IMR-90 (cell line): ENCODE data around the gene RASSF5. TPM values are rescaled to one million over a fixed set of nuclear protein-coding genes. Genes with fewer than 3 reads are reported as not detected.

Experiments
- ATAC-seq: fragments of 200-7000 bp; cut with Tn5 transposase; 2 replicates; pipeline ENCODE4 v1.9.1; 2020; ENCODE audit warnings: low read depth, mild to moderate bottlenecking, moderate library complexity
- BruUV-seq: library from RNA; stranded (reverse); fragments of 400-500 nt; replicated peaks from 2 replicates; lab custom pipeline; 2021; lab: Mats Ljungman, UMichigan
- CTCF ChIA-PET: fragments of 300-600 bp; formaldehyde crosslinking; extraction: SDS; loops from one replicate; lab custom pipeline; 2021; ENCODE audit warnings: antibody characterized with exemption; lab: Yijun Ruan, JAX
- POLR2A ChIA-PET: fragments of 300-600 bp; sonication (Branson Sonifier 250); formaldehyde crosslinking; loops from one replicate; lab custom pipeline; 2022; ENCODE audit warnings: antibody characterized with exemption; ENCODE audit not compliant: unreplicated experiment; lab: Charles Lee
- DNase-seq: peaks from one replicate; pipeline ENCODE4 v3.0.0; 2013
- H2AFZ ChIP-seq: replicated peaks from 2 replicates; pipeline ENCODE3; 2013; ENCODE audit warnings: low read length, mild to moderate bottlenecking; ENCODE audit not compliant: poor library complexity
- H2AK5ac ChIP-seq: 2 replicates; pipeline ENCODE4 v1.6.1; 2013; ENCODE audit warnings: low read depth, low read length, inconsistent platforms
- H2AK9ac ChIP-seq: replicated peaks from 2 replicates; pipeline ENCODE3; 2013; ENCODE audit warnings: mild to moderate bottlenecking, low read depth, low read length, moderate library complexity; ENCODE audit not compliant: poor library complexity
- H2BK120ac ChIP-seq: 2 replicates; pipeline ENCODE4 v1.6.1; 2013; ENCODE audit warnings: low read depth, low read length, inconsistent platforms
- H2BK15ac ChIP-seq: 3 replicates; pipeline ENCODE4 v1.6.1; 2013; ENCODE audit warnings: low read depth, low read length, inconsistent platforms
- H2BK20ac ChIP-seq: 2 replicates; pipeline ENCODE4 v1.6.1; 2013; ENCODE audit warnings: low read depth, mild to moderate bottlenecking, inconsistent platforms, low read length, moderate library complexity
- H2BK5ac ChIP-seq: 2 replicates; pipeline ENCODE4 v1.6.1; 2013; ENCODE audit warnings: mild to moderate bottlenecking, low read depth, low read length, inconsistent platforms; ENCODE audit not compliant: poor library complexity, severe bottlenecking
- H3K14ac ChIP-seq: replicated peaks from 2 replicates; pipeline ENCODE4 v1.6.1; 2013; ENCODE audit warnings: low read depth, low read length, inconsistent platforms
- H3K18ac ChIP-seq: 2 replicates; pipeline ENCODE4 v1.6.1; 2013; ENCODE audit warnings: low read depth, low read length, control low read depth
- H3K23ac ChIP-seq: 2 replicates; pipeline ENCODE4 v1.6.1; 2013; ENCODE audit warnings: low read depth, low read length, inconsistent platforms
- H3K27ac ChIP-seq: 2 replicates; pipeline ENCODE4 v1.5.1; 2013; ENCODE audit warnings: mild to moderate bottlenecking, control low read depth, low read length; ENCODE audit not compliant: insufficient read depth
- H3K27me3 ChIP-seq: 2 replicates; pipeline ENCODE4 v1.6.1; 2013; ENCODE audit warnings: low read length; ENCODE audit not compliant: control insufficient read depth, insufficient read depth
- H3K36me3 ChIP-seq: 2 replicates; pipeline ENCODE4 v1.6.1; 2013; ENCODE audit warnings: low read length, mixed read lengths; ENCODE audit not compliant: control insufficient read depth, insufficient read depth
- H3K4ac ChIP-seq: 2 replicates; pipeline ENCODE4 v1.6.1; 2013; ENCODE audit warnings: low read depth, low read length, inconsistent platforms
- H3K4me1 ChIP-seq: 2 replicates; pipeline ENCODE4 v1.6.1; 2013; ENCODE audit warnings: low read length, mixed read lengths; ENCODE audit not compliant: control insufficient read depth, insufficient read depth
- H3K4me2 ChIP-seq: 2 replicates; pipeline ENCODE4 v1.6.1; 2013; ENCODE audit warnings: low read depth, mild to moderate bottlenecking, control low read depth, low read length, moderate library complexity
- H3K4me3 ChIP-seq: 2 replicates; pipeline ENCODE4 v1.5.1; 2013; ENCODE audit warnings: low read depth, mild to moderate bottlenecking, control low read depth, low read length, moderate library complexity; ENCODE audit not compliant: insufficient read depth
- H3K56ac ChIP-seq: 2 replicates; pipeline ENCODE4 v1.6.1; 2013; ENCODE audit warnings: low read length, inconsistent platforms; ENCODE audit not compliant: insufficient read depth; ENCODE audit errors: extremely low read depth
- H3K79me1 ChIP-seq, 2 experiments: 2 replicates each; pipeline ENCODE4 v1.6.1; 2013; ENCODE audit warnings: low read length in 2 of 2, inconsistent platforms in 1 of 2, low read depth in 1 of 2
- H3K9ac ChIP-seq: 2 replicates; pipeline ENCODE4 v1.6.1; 2013; ENCODE audit warnings: low read depth, low read length, control low read depth
- H3K9me1 ChIP-seq: 2 replicates; pipeline ENCODE4 v1.6.1; 2013; ENCODE audit warnings: low read length, inconsistent platforms; ENCODE audit not compliant: insufficient read depth
- H3K9me3 ChIP-seq: 2 replicates; pipeline ENCODE4 v1.6.1; 2013; ENCODE audit warnings: low read length; ENCODE audit not compliant: control insufficient read depth, insufficient read depth
- H4K20me1 ChIP-seq: 2 replicates; pipeline ENCODE4 v1.6.1; 2013; ENCODE audit warnings: low read length, inconsistent platforms; ENCODE audit not compliant: insufficient read depth
- H4K5ac ChIP-seq: 2 replicates; pipeline ENCODE4 v1.6.1; 2013; ENCODE audit warnings: mild to moderate bottlenecking, low read depth, low read length, control low read depth
- H4K8ac ChIP-seq, 2 experiments: 2 replicates each; pipeline ENCODE4 v1.6.1; 2013; ENCODE audit warnings: low read depth in 2 of 2, low read length in 2 of 2, control low read depth in 1 of 2, inconsistent platforms in 1 of 2
- H4K91ac ChIP-seq: 2 replicates; pipeline ENCODE4 v1.6.1; 2013; ENCODE audit warnings: low read depth, low read length, inconsistent platforms; ENCODE audit not compliant: insufficient read depth
- BHLHE40 ChIP-seq: fragments of 150-350 bp; IDR thresholded peaks from 2 replicates; pipeline ENCODE4 v1.6.1; 2016; ENCODE audit warnings: mild to moderate bottlenecking, low read depth, low read length
- CEBPB ChIP-seq: IDR thresholded peaks from 2 replicates; pipeline ENCODE4 v1.6.1; 2012; ENCODE audit warnings: low read depth, low read length, improper control_type of control experiment
- CHD1 ChIP-seq: IDR thresholded peaks from 2 replicates; pipeline ENCODE4 v1.6.1; 2012; ENCODE audit warnings: low read depth, low read length, improper control_type of control experiment
- FOS ChIP-seq: fragments of 150-350 bp; IDR thresholded peaks from 2 replicates; pipeline ENCODE4 v1.6.1; 2016; ENCODE audit warnings: low read depth, low read length
- MAFK ChIP-seq: IDR thresholded peaks from 2 replicates; pipeline ENCODE4 v1.6.1; 2012; ENCODE audit warnings: low read depth, low read length, improper control_type of control experiment
- MAZ ChIP-seq: IDR thresholded peaks from 2 replicates; pipeline ENCODE4 v1.6.1; 2012; ENCODE audit warnings: low read depth, mild to moderate bottlenecking, low read length, improper control_type of control experiment, moderate library complexity, borderline replicate concordance
- MXI1 ChIP-seq: IDR thresholded peaks from 2 replicates; pipeline ENCODE4 v1.6.1; 2012; ENCODE audit warnings: low read depth, mild to moderate bottlenecking, low read length, moderate library complexity, borderline replicate concordance
- POLR2A ChIP-seq: IDR thresholded peaks from 2 replicates; pipeline ENCODE4 v1.6.1; 2012; ENCODE audit warnings: mild to moderate bottlenecking, low read depth, low read length
- RAD21 ChIP-seq: IDR thresholded peaks from 2 replicates; pipeline ENCODE4 v1.6.1; 2012; ENCODE audit warnings: low read length, improper control_type of control experiment
- RCOR1 ChIP-seq: IDR thresholded peaks from 2 replicates; pipeline ENCODE4 v1.6.1; 2012; ENCODE audit warnings: mild to moderate bottlenecking, low read length, improper control_type of control experiment; ENCODE audit not compliant: insufficient replicate concordance
- RFX5 ChIP-seq: IDR thresholded peaks from 2 replicates; pipeline ENCODE4 v1.8.0; 2012; ENCODE audit warnings: low read depth, mild to moderate bottlenecking, low read length, moderate library complexity
- SMC3 ChIP-seq: fragments of 150-350 bp; IDR thresholded peaks from 2 replicates; pipeline ENCODE4 v1.6.1; 2016; ENCODE audit warnings: low read depth, mild to moderate bottlenecking, antibody characterized with exemption, low read length, moderate library complexity
- WGBS, 2 experiments: methylation state at CpG; one replicate each; pipeline versions ENCODE4 v1.1.5 to v1.1.7; 2013; ENCODE audit warnings: missing lambda C conversion rate in 2 of 2; ENCODE audit not compliant: insufficient read length in 1 of 2; ENCODE audit errors: extremely low coverage in 2 of 2; 5-methylcytosine and 5-hydroxymethylcytosine counted together
- dilution Hi-C: fragments of 300-500 bp; cut with HindIII; formaldehyde crosslinking; loops from one replicate; pipeline ENCODE4 v1.14.3; 2018; ENCODE audit warnings: low sequenced_read_pairs; ENCODE audit not compliant: unreplicated experiment
- in situ Hi-C: fragments of 300-500 bp; cut with MboI; formaldehyde crosslinking; loops from 3 replicates; pipeline ENCODE4 v1.14.3; 2019; ENCODE audit warnings: low sequenced_read_pairs, inconsistent platforms, mixed read lengths
- intact Hi-C: fragments of 100-400 bp; cut with micrococcal nuclease; formaldehyde crosslinking; loops from 2 replicates; pipeline ENCODE4 v1.10.0; 2022
- polyA plus RNA-seq, 3 experiments: library from polyadenylated mRNA; depleted of rRNA; stranded (reverse); fragments of >200 nt; gene quantifications; 2 replicates each; pipeline ENCODE4 v1.2.3, GENCODE V29; 2012; ENCODE audit warnings: low replicate concordance in 1 of 3
- total RNA-seq: library from RNA; depleted of rRNA; stranded (reverse); fragments of >200 nt; gene quantifications from 2 replicates; pipeline ENCODE4 v1.2.3, GENCODE V29; 2012
- TF ChIP-seq, protein P1 (sequence below): fragments of 150-350 bp; IDR thresholded peaks from 2 replicates; pipeline ENCODE4 v1.6.1; 2017; ENCODE audit warnings: mild to moderate bottlenecking, antibody characterized with exemption, low read length, low read depth
- TF ChIP-seq, protein P2 (sequence below): fragments of 150-350 bp; IDR thresholded peaks from 2 replicates; pipeline ENCODE4 v1.6.1; 2016; ENCODE audit warnings: low read depth, mild to moderate bottlenecking, low read length, moderate library complexity, borderline replicate concordance
- TF ChIP-seq, protein P3 (sequence below): conservative IDR thresholded peaks from 2 replicates; pipeline ENCODE4 v1.5.1; 2012; ENCODE audit warnings: mild to moderate bottlenecking, low read depth, low read length, improper control_type of control experiment

RASSF5 gene
- total and polyA plus RNA-seq, 2 of the 4 experiments (the other 2 are of a cell fraction) = 0.18 to 1.1 TPM

DNA sequence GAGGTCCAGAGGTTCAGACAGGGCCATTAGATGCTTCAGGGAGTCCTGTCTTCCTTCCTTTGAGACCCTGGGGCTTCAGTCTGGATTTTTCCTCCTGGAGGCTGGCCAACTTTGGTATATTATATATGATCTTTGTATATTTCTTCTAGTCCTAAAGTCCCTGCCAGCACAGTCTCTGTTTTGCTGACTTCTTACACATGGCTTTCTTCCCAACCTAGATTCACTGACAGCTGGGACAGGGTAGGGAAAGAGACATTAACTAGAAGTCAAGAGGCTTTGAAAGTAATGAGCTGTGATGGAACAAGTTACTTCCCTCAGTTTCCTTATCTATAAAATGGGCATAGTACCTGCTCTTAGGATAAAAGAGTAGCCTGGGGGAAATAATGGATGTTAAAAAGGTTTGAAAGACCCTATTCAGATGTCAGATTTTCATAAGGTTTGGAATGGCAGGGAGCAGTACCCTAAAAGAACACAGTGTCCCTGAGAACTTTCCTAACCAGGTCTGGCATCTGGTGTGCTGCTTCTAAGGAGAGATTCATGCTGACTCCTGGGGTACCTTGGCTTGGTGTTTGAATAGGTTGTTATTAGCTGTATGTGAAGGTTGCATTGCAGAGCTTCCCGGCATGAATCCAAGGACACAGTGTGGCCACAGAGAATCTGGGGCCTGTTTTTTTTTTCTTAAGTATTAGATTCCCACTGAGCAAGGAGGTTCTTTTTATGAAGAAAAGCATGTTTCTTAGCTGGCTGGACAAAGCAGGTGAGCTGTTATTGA is 47.6 kb downstream of the RASSF5 start:
- H3K9me3 ChIP-seq = no peaks in the 10 kb centered on the region
- dilution Hi-C loops = no loop called here
- DNase-seq = no peak
- no peaks in the 10 kb centered on the region for H3K79me1 ChIP-seq
- H3K23ac ChIP-seq = no peak overlapping the region
- in situ Hi-C loops = no loop called here
- no peak overlapping the region for H2BK20ac ChIP-seq
- H3K27ac ChIP-seq = no peak overlapping the region
- no peak overlapping the region for H3K4me2 ChIP-seq
- no peak overlapping the region for H2BK120ac ChIP-seq
- CTCF ChIA-PET = interaction anchor here (0.6 to 1.4 kb wide), 3 partner anchors 10 to 381 kb away, joined by 3 to 4 read pairs (median 4); no protein-coding TSS in a partner anchor
- H3K4ac ChIP-seq = no peak overlapping the region
- H4K20me1 ChIP-seq = 0 out of 2 replicates have a peak, but pooled peaks cover 12% of the 10 kb centered on the region
- no peak overlapping the region for H2AK5ac ChIP-seq
- no peak overlapping the region for H3K18ac ChIP-seq
- H3K14ac ChIP-seq = no peak overlapping the region
- H4K91ac ChIP-seq = no peak overlapping the region
- H3K9ac ChIP-seq = no peak overlapping the region
- H4K5ac ChIP-seq = no peak overlapping the region
- no peak overlapping the region for H2AFZ ChIP-seq
- no peak overlapping the region for H4K8ac ChIP-seq
- H3K36me3 ChIP-seq = no peaks in the 10 kb centered on the region
- no peak overlapping the region for H2BK15ac ChIP-seq
- no TSS peak for BruUV-seq
- no peak overlapping the region for H3K56ac ChIP-seq
- H3K9me1 ChIP-seq = peaks cover 7% of the 10 kb centered on the region; the same call in 1 of the 2 replicates
- no peak overlapping the region for H2AK9ac ChIP-seq
- H3K27me3 ChIP-seq = peaks cover 13% of the 10 kb centered on the region
- WGBS, 2 experiments = no CpG with 5 or more reads among the region's 1 CpG
- H3K4me3 ChIP-seq = no peak overlapping the region
- H2BK5ac ChIP-seq = no peak overlapping the region
- intact Hi-C loops = no loop called here
- POLR2A ChIA-PET = no interaction called here
- no peak for ATAC-seq
- H3K4me1 ChIP-seq = peaks cover 4% of the 10 kb centered on the region; the same call in 1 of the 2 replicates
- no peak for TF ChIP-seq CHD1
- no peak for TF ChIP-seq MAFK
- no peak for TF ChIP-seq SMC3
- TF ChIP-seq, protein P1, sequence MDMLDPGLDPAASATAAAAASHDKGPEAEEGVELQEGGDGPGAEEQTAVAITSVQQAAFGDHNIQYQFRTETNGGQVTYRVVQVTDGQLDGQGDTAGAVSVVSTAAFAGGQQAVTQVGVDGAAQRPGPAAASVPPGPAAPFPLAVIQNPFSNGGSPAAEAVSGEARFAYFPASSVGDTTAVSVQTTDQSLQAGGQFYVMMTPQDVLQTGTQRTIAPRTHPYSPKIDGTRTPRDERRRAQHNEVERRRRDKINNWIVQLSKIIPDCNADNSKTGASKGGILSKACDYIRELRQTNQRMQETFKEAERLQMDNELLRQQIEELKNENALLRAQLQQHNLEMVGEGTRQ = no peak
- TF ChIP-seq RCOR1 = no peak
- TF ChIP-seq BHLHE40 = no peak
- TF ChIP-seq MXI1 = no peak
- no peak for TF ChIP-seq RFX5
- TF ChIP-seq, protein P2, sequence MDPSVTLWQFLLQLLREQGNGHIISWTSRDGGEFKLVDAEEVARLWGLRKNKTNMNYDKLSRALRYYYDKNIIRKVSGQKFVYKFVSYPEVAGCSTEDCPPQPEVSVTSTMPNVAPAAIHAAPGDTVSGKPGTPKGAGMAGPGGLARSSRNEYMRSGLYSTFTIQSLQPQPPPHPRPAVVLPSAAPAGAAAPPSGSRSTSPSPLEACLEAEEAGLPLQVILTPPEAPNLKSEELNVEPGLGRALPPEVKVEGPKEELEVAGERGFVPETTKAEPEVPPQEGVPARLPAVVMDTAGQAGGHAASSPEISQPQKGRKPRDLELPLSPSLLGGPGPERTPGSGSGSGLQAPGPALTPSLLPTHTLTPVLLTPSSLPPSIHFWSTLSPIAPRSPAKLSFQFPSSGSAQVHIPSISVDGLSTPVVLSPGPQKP = no peak
- TF ChIP-seq POLR2A = no peak
- no peak for TF ChIP-seq RAD21
- no peak for TF ChIP-seq FOS
- TF ChIP-seq, protein P3, sequence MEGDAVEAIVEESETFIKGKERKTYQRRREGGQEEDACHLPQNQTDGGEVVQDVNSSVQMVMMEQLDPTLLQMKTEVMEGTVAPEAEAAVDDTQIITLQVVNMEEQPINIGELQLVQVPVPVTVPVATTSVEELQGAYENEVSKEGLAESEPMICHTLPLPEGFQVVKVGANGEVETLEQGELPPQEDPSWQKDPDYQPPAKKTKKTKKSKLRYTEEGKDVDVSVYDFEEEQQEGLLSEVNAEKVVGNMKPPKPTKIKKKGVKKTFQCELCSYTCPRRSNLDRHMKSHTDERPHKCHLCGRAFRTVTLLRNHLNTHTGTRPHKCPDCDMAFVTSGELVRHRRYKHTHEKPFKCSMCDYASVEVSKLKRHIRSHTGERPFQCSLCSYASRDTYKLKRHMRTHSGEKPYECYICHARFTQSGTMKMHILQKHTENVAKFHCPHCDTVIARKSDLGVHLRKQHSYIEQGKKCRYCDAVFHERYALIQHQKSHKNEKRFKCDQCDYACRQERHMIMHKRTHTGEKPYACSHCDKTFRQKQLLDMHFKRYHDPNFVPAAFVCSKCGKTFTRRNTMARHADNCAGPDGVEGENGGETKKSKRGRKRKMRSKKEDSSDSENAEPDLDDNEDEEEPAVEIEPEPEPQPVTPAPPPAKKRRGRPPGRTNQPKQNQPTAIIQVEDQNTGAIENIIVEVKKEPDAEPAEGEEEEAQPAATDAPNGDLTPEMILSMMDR = no peak
- TF ChIP-seq CEBPB = no peak
- TF ChIP-seq MAZ = no peak
